GM18498 (cell line): ENCODE measurements around the gene RAB3GAP1.
"Not testable (repeated sequence)": the region's sequence is repeated elsewhere in the genome, so short reads cannot be mapped to it uniquely, and the experiment has no call there.

Source experiments
- ATAC-seq: cut with Tn5 transposase; IDR thresholded peaks from one replicate; pipeline ENCODE4 v1.9.1; 2021; ENCODE audit warnings: mild to moderate bottlenecking, moderate library complexity; ENCODE audit not compliant: unreplicated experiment

RAB3GAP1 gene

DNA sequence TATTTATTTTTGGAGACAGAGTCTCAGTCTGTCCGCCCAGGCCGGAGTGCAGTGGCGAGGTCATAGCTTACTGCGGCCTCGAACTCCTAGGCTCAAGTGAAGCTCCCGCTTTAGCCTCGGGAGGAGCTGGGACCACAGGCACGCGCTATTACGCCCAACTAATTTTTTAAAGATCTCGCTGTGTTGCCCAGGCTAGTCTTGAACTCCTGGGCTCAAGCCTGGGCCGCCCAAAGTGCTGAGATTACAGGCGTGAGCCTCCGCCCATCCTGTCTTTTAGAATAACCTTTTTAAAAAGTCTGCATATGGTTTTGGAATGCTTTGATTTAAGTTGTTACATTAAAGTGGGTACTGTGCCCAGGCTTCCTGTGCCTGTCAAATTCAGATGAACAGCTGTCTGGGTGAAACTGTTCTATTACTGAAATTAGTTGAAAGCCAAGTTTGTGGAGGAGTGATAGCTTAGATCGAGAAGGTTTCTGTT lies 944 bp downstream of the RAB3GAP1 start:
- ATAC-seq, result peak; percentile 41

DNA sequence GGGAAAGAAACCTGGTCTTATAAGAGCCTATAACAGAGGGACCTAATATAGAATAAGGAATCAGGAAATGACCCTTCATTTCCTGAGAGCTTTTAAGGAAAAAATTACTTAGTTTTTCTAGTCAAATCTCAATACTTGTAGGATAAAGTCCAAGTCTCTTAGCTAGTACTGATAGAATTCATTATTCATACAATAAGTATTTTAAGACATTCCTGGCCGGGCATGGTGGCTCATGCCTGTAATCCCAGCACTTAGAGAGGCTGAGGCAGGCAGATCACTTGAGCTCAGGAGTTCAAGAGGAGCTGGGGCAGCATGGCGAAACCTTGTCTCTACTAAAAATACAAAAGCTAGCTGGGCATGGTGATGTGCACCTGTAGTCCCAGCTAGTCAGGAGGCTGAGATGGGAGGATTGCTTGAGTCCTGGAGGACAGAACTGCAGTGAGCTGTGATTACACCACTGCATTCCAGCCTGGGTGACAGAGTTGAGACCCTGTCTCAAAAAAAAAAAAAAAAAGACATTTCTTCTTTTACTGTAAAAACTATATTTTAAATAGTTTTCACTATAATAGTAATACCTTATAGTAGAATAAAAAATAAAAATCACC lies 3.2 kb downstream of the RAB3GAP1 start:
- ATAC-seq, result no peak

DNA sequence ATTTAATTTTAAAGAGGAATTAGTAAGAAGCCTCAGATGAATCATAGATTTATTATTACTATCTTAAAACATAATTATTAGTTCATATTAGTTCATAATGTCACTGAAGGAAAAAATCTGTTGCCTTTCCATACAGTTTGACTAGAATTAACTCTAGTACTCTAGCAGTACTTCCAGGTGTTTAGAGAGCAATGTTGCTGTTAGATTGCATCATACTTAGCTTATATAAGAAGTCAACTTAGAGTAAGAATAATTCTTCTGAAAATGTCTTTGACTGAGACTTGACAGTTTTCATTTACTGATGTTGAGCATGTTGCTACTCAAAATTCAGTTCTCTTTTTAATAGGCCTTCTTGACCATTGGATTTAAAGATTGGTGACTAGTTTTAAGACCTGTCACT lies 4.7 kb downstream of the RAB3GAP1 start:
- no peak for ATAC-seq

DNA sequence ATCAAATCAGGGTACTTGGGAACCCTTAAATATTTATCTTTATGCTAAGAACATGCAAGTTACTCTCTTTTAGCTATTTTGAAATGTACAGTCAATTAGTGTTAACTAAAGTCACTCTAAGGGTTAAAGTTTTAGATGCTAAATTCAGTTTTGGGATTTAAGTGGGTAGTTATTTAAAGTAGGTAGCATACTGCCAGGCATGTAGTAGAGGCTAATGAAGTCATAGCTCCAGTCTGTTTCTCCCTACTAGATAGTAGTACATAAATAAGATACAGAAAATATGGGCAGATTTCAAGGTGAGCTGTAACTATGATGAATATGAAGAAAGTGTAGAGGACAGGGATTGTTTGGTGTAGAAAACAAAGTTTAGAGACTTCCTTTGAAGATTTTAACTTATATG lies 7.5 kb downstream of the RAB3GAP1 start:
- ATAC-seq, result no peak

- ATAC-seq, result no peak
These were observed 11.1 kb downstream of the RAB3GAP1 start for GRCh38 chr2:135063210-135063609.

GRCh38 chr2:135064149-135064548 lies 12.1 kb downstream of the RAB3GAP1 start:
- ATAC-seq, result no peak

- no peak for ATAC-seq
These were observed 14.6 kb downstream of the RAB3GAP1 start for GRCh38 chr2:135066710-135067109.

DNA sequence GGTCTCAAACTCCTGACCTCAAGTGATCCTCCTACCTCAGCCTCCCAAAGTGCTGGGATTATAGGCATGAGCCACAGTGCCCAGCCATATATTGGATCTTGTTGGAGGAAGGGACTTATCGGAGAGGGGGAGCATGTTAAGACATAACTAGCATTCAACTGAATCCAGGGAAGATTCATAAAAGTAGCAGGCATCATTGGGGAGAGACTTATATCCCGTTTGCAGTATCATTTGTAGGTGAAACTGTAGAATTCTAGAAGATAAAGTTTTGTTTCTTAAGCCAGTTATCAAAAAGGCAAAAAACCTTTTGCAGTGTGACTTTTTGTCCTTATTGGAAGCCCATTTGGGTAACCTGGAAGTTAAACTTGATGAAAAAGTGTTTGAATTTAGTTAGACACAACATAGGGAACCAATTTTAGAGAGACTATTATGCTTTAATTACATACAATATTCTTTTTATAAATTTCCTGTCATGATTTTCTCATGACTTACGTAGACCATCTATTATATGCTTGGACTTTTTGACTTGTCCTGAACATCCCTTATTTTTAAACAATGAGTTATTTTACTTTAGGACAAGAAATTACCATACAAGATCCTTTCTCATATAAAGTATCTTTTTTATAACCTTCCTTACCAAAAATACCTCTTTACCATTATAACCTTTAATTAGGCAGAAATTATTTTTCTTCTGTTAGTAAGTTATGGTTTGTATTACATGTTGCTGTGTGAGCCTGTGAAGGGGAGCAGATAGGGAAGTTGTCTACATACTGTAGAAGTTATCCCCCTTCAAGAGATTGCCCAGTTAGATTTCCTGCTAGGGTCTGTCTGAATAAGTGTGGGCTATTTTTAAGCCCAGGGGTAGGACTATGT lies 20.3 kb downstream of the RAB3GAP1 start:
- ATAC-seq, result no peak

DNA sequence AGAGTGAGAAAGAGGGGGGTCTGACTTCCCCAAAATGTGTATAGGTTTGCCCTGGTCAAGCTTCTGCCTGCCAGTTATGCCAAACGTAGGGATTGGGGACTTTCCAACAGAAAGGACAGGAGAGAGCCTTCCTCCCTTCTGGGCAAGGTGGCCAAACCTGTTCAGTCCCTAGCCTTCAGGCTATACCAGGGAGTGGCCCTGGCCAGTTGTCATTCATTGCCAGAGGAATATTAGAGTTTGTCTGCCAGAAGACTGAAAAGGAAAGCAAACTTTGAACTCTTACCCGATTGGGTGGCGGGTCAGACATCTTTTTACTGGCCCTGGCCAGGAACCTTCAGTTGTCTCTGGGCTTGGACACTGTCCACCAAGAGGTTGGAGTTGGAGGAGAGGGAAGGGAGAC lies 22.1 kb downstream of the RAB3GAP1 start:
- ATAC-seq, result no peak

- no peak for ATAC-seq
These were observed 24.5 kb downstream of the RAB3GAP1 start for GRCh38 chr2:135076556-135076955.

DNA sequence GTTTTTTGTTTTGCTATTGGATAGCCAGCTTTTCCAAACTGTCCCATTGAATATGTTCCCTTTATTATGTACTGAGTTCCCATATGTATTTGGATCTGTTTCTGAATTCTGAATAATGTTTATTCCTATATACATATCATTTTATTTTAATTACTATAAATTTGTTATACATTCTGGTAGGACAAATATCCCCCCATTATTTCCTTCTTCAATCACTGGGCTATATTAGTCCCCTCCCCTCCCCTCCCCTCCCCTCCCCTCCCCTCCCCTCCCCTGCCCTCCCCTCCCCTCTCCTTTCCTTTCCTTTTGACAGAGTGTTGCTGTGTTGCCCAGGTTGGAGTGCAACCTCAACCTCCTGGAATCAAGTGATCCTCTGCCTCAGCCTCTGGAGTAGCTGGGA lies 26.3 kb downstream of the RAB3GAP1 start:
- no peak for ATAC-seq

DNA sequence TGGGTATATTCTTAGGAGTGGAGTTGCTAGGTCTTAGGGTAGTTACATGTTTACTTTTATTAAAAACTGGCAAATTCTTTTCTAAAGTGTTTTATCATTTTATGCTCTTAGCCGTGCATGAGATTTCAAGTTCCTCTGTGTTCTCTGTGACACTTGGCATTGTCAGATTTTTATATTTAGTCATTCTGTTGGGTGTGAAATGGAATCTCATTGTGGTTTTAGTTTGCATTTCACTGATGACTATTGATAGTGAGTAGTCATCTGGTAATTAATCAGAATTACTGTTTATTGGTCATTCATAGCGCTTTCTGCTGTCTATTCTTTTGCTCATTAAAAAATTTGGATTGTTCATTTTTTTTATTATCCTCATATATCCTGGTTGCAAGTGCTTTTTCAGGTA lies 34.1 kb downstream of the RAB3GAP1 start:
- ATAC-seq, result no peak

- not testable (repeated sequence) for ATAC-seq
These were observed 37.5 kb downstream of the RAB3GAP1 start for GRCh38 chr2:135089597-135089996.

DNA sequence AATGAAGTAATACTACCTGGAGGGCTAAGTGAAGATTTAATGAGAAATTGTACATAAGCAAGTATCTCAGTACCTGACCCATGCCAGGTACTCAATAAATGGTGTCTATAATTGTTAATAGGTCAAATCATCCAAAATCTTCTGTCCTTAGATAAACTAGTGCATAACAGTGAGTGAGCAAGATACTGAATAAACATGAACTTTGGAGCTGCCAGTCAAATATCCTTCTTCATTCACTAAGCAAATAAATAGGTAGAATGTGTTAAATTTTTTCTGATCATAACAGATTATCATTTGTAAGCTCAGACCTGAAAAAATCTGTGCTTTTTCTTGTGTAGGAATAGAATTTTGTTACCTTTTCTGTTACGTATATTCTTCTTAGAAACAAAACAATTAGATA lies 39.6 kb downstream of the RAB3GAP1 start:
- no peak for ATAC-seq

GRCh38 chr2:135093193-135093592 lies 41.1 kb downstream of the RAB3GAP1 start:
- ATAC-seq, result no peak

GRCh38 chr2:135093670-135094330 lies 41.7 kb downstream of the RAB3GAP1 start:
- no peak for ATAC-seq

DNA sequence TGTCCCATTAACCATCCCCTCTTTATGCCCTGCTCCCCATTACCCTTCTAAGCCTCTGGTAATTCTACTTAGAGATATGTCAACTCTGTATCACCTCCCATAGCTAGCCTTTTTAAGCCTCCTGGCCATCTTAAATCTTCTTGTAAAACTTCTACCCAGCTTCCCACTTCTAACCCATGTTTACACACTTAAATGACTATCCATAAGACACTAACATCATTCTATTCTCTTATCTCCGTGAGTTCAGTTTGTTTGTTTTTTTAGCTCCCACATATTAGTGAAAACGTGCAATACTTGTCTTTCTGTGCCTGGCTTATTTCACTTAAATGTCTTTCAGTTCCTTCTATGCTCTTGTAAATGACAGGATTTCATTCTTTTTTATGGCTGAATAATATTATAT lies 42.4 kb downstream of the RAB3GAP1 start:
- ATAC-seq, result no peak

DNA sequence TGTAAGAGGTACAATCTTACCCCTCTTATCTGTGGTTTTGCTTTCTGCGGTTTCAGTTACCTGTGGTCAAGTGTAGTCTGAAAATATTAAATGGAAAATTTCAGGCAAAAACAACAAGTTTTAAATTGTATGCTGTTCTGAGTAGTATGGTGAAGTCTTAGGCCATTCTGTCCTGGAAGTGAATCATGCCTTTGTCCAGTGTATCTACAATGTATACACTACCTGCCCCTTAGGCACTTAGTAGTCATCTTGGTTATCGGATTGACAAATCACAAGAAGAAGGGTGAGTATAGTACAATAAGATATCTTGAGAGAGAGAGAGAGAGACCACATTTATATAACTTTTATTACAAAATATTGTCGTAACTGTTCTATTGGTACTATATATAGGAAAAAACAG lies 43.5 kb downstream of the RAB3GAP1 start:
- no peak for ATAC-seq

- ATAC-seq, result no peak
These were observed 44.8 kb downstream of the RAB3GAP1 start for GRCh38 chr2:135096665-135097446.

DNA sequence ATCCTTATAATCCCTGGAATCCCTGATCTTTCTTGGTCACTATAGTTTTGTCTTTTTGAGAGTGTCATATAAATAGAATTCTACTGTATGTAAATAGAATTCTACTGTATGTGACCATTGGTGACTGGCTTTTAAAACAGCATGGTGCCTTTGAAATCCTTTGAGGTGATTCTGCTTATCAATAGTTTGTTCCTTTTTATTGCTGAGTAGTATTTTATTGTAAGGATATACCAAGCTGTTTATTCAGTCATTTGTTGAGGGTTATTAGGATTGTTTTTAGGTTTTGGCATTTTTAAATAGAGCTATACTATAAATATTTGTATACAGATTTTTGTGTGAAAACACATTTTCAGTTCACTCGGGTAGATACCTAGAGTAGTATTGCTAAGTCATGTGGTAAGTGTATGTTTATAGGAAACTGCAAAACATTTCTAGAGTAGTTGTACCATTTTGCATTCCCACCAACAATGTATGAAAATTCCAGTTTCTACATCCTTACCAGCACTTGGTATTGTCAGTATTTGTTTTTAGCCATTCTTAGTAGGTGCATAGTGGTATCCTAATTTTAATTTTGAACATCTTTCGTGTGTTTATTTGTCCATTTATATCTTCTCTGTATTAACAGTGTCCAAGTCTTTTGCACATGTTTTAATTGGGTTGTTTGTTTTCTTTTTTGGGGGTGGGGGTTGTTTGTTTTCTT lies 45.6 kb downstream of the RAB3GAP1 start:
- no peak for ATAC-seq
